H1 (cell line): ENCODE results near the gene SLC39A11. TPM values are rescaled to one million over a fixed set of nuclear protein-coding genes. Genes with fewer than 3 reads are reported as not detected.

ENCODE experiments used
- CTCF ChIA-PET: fragments of 300-600 bp; sonication (Branson Sonifier 250); formaldehyde crosslinking; loops from one replicate; lab custom pipeline; 2021; ENCODE audit not compliant: partially characterized antibody; lab: Charles Lee
- POLR2A ChIA-PET: fragments of 300-600 bp; sonication (Branson Sonifier 250); formaldehyde crosslinking; loops from one replicate; lab custom pipeline; 2021; ENCODE audit warnings: inconsistent platforms; ENCODE audit not compliant: partially characterized antibody; lab: Charles Lee
- DNase-seq, 2 experiments: peaks; one replicate each; pipeline versions ENCODE4 v3.0.0 to v3.0.0-alpha.2; 2010 to 2022; ENCODE audit warnings: low spot score in 2 of 2, low read depth in 1 of 2, mixed read lengths in 1 of 2
- FAIRE-seq: peaks from 2 replicates; lab custom pipeline; 2011; peaks lifted over from hg19 to GRCh38; lab: Jason Lieb, UNC
- H2AFZ ChIP-seq: 2 replicates; pipeline ENCODE4 v1.8.1; 2012; ENCODE audit warnings: low read length, inconsistent platforms
- H2AK5ac ChIP-seq: 2 replicates; pipeline ENCODE4 v1.6.1; 2013; ENCODE audit warnings: low read depth, low read length
- H2BK120ac ChIP-seq: replicated peaks from 2 replicates; pipeline ENCODE3; 2013; ENCODE audit warnings: low read depth, low read length, inconsistent platforms
- H2BK12ac ChIP-seq: 2 replicates; pipeline ENCODE4 v1.6.1; 2013; ENCODE audit warnings: low read depth, low read length
- H2BK15ac ChIP-seq: 2 replicates; pipeline ENCODE4 v1.6.1; 2013; ENCODE audit warnings: low read length
- H2BK20ac ChIP-seq: 2 replicates; pipeline ENCODE4 v1.6.1; 2013; ENCODE audit warnings: low read length
- H2BK5ac ChIP-seq: 2 replicates; pipeline ENCODE4 v1.6.1; 2013; ENCODE audit warnings: low read depth, low read length
- H3K14ac ChIP-seq: 2 replicates; pipeline ENCODE4 v1.6.1; 2013; ENCODE audit warnings: inconsistent platforms; ENCODE audit not compliant: insufficient read length
- H3K18ac ChIP-seq: 2 replicates; pipeline ENCODE4 v1.6.1; 2013; ENCODE audit warnings: low read length; ENCODE audit errors: extremely low read depth
- H3K23ac ChIP-seq: 2 replicates; pipeline ENCODE4 v1.6.1; 2013; ENCODE audit warnings: inconsistent platforms; ENCODE audit not compliant: insufficient read length
- H3K23me2 ChIP-seq: 2 replicates; pipeline ENCODE4 v1.6.1; 2013; ENCODE audit warnings: low read depth, low read length
- H3K27ac ChIP-seq: 2 replicates; pipeline ENCODE4 v1.6.1; 2011; ENCODE audit warnings: low read depth, low read length, inconsistent platforms
- H3K27me3 ChIP-seq, 4 experiments: replicated peaks in 1 of 4; 1 replicate in 1 of 4; 2 replicates in 3 of 4; pipeline versions ENCODE4 v1.6.1 to v1.8.1; 2011 to 2013; ENCODE audit warnings: low read length in 3 of 4, mild to moderate bottlenecking in 3 of 4, inconsistent platforms in 2 of 4, mixed read lengths in 2 of 4, moderate library complexity in 1 of 4; ENCODE audit not compliant: control insufficient read depth in 3 of 4, insufficient read depth in 3 of 4; ENCODE audit errors: extremely low read depth in 1 of 4
- H3K36me3 ChIP-seq, 4 experiments: 2 replicates each; pipeline versions ENCODE4 v1.6.1 to v1.8.1; 2011 to 2013; ENCODE audit warnings: mild to moderate bottlenecking in 4 of 4, low read length in 3 of 4, moderate library complexity in 2 of 4, control low read depth in 1 of 4, inconsistent platforms in 1 of 4; ENCODE audit not compliant: insufficient read depth in 4 of 4, control insufficient read depth in 2 of 4
- H3K4ac ChIP-seq: replicated peaks from 2 replicates; pipeline ENCODE3; 2013; ENCODE audit warnings: low read length, low read depth, mixed read lengths, inconsistent platforms; ENCODE audit not compliant: insufficient read length
- H3K4me1 ChIP-seq, 4 experiments: replicated peaks in 1 of 4; 1 replicate in 1 of 4; 2 replicates in 3 of 4; pipeline versions ENCODE4 v1.6.1 to v1.8.1; 2011 to 2013; ENCODE audit warnings: low read length in 3 of 4, inconsistent platforms in 2 of 4, mixed read lengths in 1 of 4; ENCODE audit not compliant: insufficient read depth in 4 of 4, control insufficient read depth in 3 of 4
- H3K4me2 ChIP-seq, 2 experiments: 2 replicates each; pipeline versions ENCODE4 v1.6.1 to v1.8.1; 2011 to 2013; ENCODE audit warnings: low read depth in 2 of 2, low read length in 2 of 2, control low read depth in 1 of 2, inconsistent platforms in 1 of 2, mild to moderate bottlenecking in 1 of 2; ENCODE audit not compliant: insufficient read depth in 1 of 2
- H3K4me3 ChIP-seq, 4 experiments: fragments of 200-600, 300-600 bp in 1 of 4; sonication (generic), shearing (Covaris generic), sonication (Bioruptor Twin) in 1 of 4; 2 replicates each; pipeline versions ENCODE4 v1.5.1 to v1.8.1; 2011 to 2016; ENCODE audit warnings: low read length in 4 of 4, low read depth in 3 of 4, control low read depth in 2 of 4, inconsistent platforms in 2 of 4, mild to moderate bottlenecking in 2 of 4, mixed read lengths in 1 of 4, moderate library complexity in 1 of 4; ENCODE audit not compliant: insufficient read depth in 2 of 4; ENCODE audit errors: extremely low read depth in 1 of 4
- H3K56ac ChIP-seq: replicated peaks from 2 replicates; pipeline ENCODE3; 2013; ENCODE audit warnings: low read depth, mild to moderate bottlenecking, mixed read lengths, low read length, inconsistent platforms; ENCODE audit not compliant: insufficient read length
- H3K79me1 ChIP-seq: 2 replicates; pipeline ENCODE4 v1.6.1; 2013; ENCODE audit warnings: low read depth, low read length, control low read depth
- H3K79me2 ChIP-seq, 2 experiments: 2 replicates each; pipeline versions ENCODE4 v1.6.1 to v1.8.1; 2012 to 2013; ENCODE audit warnings: low read length in 2 of 2, mild to moderate bottlenecking in 2 of 2, inconsistent platforms in 1 of 2; ENCODE audit not compliant: insufficient read depth in 2 of 2, control insufficient read depth in 1 of 2
- H3K9ac ChIP-seq, 4 experiments: replicated peaks in 1 of 4; 1 replicate in 1 of 4; 2 replicates in 3 of 4; pipeline versions ENCODE4 v1.6.1 to v1.8.1; 2011 to 2013; ENCODE audit warnings: low read depth in 3 of 4, low read length in 3 of 4, control low read depth in 2 of 4, mild to moderate bottlenecking in 2 of 4, moderate library complexity in 2 of 4, inconsistent platforms in 1 of 4; ENCODE audit errors: extremely low read depth in 1 of 4
- H3K9me3 ChIP-seq, 2 experiments: 2 replicates each; pipeline versions ENCODE4 v1.6.1 to v1.8.1; 2012 to 2013; ENCODE audit warnings: mild to moderate bottlenecking in 2 of 2, moderate library complexity in 2 of 2, control low read depth in 1 of 2, inconsistent platforms in 1 of 2, low read depth in 1 of 2, low read length in 1 of 2, mixed read lengths in 1 of 2; ENCODE audit not compliant: insufficient read depth in 2 of 2
- H4K20me1 ChIP-seq, 2 experiments: replicated peaks in 1 of 2; 2 replicates each; pipeline versions ENCODE3 to v1.8.1; 2011 to 2013; ENCODE audit warnings: inconsistent platforms in 2 of 2, low read length in 2 of 2, mild to moderate bottlenecking in 1 of 2; ENCODE audit not compliant: insufficient read depth in 2 of 2, control insufficient read depth in 1 of 2
- H4K5ac ChIP-seq: 2 replicates; pipeline ENCODE4 v1.6.1; 2013; ENCODE audit warnings: low read length, low read depth, mixed read lengths, inconsistent platforms; ENCODE audit not compliant: insufficient read length
- H4K8ac ChIP-seq: 2 replicates; pipeline ENCODE4 v1.8.0; 2013; ENCODE audit warnings: mild to moderate bottlenecking, moderate library complexity, low read length, inconsistent platforms; ENCODE audit not compliant: insufficient read depth; ENCODE audit errors: extremely low read depth
- H4K91ac ChIP-seq: replicated peaks from 2 replicates; pipeline ENCODE3; 2013; ENCODE audit warnings: low read length, mixed read lengths, inconsistent platforms; ENCODE audit not compliant: insufficient read length
- BACH1 ChIP-seq: IDR thresholded peaks from 2 replicates; pipeline ENCODE4 v1.6.1; 2012; ENCODE audit warnings: low read length, improper control_type of control experiment
- YY1 ChIP-seq: IDR thresholded peaks from 2 replicates; pipeline ENCODE4 v1.6.1; 2011; ENCODE audit warnings: low read depth, mild to moderate bottlenecking, low read length
- WGBS, 2 experiments: shearing (Covaris generic) in 1 of 2; methylation state at CpG; one replicate each; pipeline versions ENCODE4 v1.1.6 to v1.1.7; 2013 to 2015; ENCODE audit warnings: low lambda C conversion rate in 2 of 2, mixed read lengths in 2 of 2, inconsistent platforms in 1 of 2, low coverage in 1 of 2, missing lambda C conversion rate in 1 of 2; ENCODE audit not compliant: insufficient replicate concordance in 2 of 2, insufficient coverage in 1 of 2, insufficient read length in 1 of 2; ENCODE audit errors: extremely low coverage in 1 of 2, missing lambda C conversion rate in 1 of 2; 5-methylcytosine and 5-hydroxymethylcytosine counted together
- polyA plus RNA-seq, 7 experiments: library from polyadenylated mRNA; depleted of rRNA in 3 of 7; stranded (reverse) in 5 of 7; unstranded in 2 of 7; fragments of >200 nt in 5 of 7; fragments of 200-250 nt in 2 of 7; gene quantifications; 1 replicate in 5 of 7; 2 replicates in 1 of 7; 4 replicates in 1 of 7; pipeline versions ENCODE4 v1.2.1 to v1.2.3, GENCODE V29; 2011 to 2013; ENCODE audit warnings: missing spikeins in 2 of 7, mixed read lengths in 2 of 7
- total RNA-seq: library from RNA; stranded (reverse); fragmentation: NEBNext Ultra II Directional; extraction: Animal tissue kit (Norgen Biotek cat#: 25700); gene quantifications from 2 replicates; pipeline ENCODE4 v1.2.1, GENCODE V29; 2021
- TF ChIP-seq, protein P1 (sequence below), 3 experiments: IDR thresholded peaks; 1 replicate in 2 of 3; 2 replicates in 1 of 3; pipeline versions ENCODE4 v1.5.1 to v1.6.1; 2011; ENCODE audit warnings: low read length in 3 of 3, mild to moderate bottlenecking in 3 of 3, inconsistent platforms in 2 of 3, low read depth in 1 of 3, moderate library complexity in 1 of 3; ENCODE audit not compliant: insufficient read depth in 1 of 3; ENCODE audit errors: control extremely low read depth in 1 of 3

Gene SLC39A11
- total and polyA plus RNA-seq, 2 of the 8 experiments (the other 6 are each of a cell fraction or from before 2014, with no cell fraction given) = 12.2 to 19.6 TPM

DNA sequence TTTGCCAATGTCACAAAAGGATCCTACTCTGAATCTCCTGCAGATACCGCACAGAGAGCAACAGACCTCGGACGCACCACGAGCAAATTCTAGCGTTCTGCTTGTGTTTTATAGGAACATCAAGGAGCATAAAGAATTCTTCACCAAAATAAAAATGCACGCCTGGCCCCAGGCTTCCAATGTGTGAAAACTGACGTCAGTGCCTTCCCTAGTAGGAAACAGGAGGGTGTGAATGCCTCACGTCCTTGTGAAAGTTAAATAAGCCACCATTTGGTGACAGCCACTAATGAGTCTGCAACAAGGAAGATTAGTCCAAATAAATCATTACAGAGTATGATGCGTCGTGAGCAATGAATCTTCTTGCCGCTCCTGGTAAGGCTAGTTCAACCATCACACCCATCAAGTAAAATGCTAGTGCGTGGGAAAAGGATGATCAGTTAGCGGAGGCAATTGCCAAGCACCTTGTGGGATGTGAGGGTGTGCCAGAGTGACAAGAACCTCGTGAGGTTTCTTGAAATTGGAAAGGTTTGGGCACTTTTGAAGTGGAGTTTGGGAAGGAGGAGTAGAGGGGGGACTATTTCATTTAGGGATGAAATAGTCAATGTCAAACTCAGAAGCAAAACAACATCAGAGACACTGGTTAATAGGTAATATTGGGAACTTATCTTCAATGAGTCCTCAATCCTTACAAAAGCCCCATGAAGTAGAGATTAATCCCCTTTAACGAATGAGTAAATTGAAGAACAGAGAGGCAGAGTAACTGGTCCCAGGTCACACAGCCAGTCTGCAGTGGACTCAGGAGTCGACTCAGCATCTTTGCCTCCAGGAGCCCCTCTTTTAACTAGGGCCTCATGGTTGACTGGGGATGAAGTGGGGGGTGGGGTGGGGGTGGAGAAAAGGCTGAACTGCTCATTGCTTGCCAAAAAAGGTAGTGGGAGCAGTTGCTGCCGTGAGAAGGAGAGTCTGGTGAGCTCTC lies 238.8 kb downstream of the SLC39A11 start:
- no peak overlapping the region for H3K14ac ChIP-seq
- H2BK12ac ChIP-seq = no peak overlapping the region
- H3K4ac ChIP-seq = no peak overlapping the region
- H3K79me2 ChIP-seq = no peaks in the 10 kb centered on the region
- H3K9ac ChIP-seq = no peak overlapping the region
- WGBS, 2 experiments = 85% methylated on average over 17 of the region's 17 CpGs; no CpG with 5 or more reads in 1 of the 2 experiments
- no peaks in the 10 kb centered on the region for H3K79me1 ChIP-seq
- no peak overlapping the region for H3K23ac ChIP-seq
- H3K56ac ChIP-seq = no peak overlapping the region
- no peak overlapping the region for H4K5ac ChIP-seq
- H2AFZ ChIP-seq = no peak overlapping the region
- H3K4me3 ChIP-seq = no peak overlapping the region
- ChIA-PET POLR2A (no interaction called here), CTCF (no interaction called here)
- no peaks in the 10 kb centered on the region for H3K27me3 ChIP-seq
- H3K4me2 ChIP-seq = no peak overlapping the region
- H4K8ac ChIP-seq = no peak overlapping the region
- no peak overlapping the region for H2BK5ac ChIP-seq
- H3K27ac ChIP-seq = no peak overlapping the region
- DNase-seq (no peak), FAIRE-seq (no peak)
- peaks cover 0 to 4% (median 1%) of the 10 kb centered on the region in 4 experiments; a peak in 2 of 7 replicates for H3K4me1 ChIP-seq
- H2AK5ac ChIP-seq = no peak overlapping the region
- H3K36me3 ChIP-seq = no peaks in the 10 kb centered on the region
- no peak overlapping the region for H2BK20ac ChIP-seq
- H3K18ac ChIP-seq = no peak overlapping the region
- no peaks in the 10 kb centered on the region for H3K9me3 ChIP-seq
- H2BK15ac ChIP-seq = no peak overlapping the region
- H4K20me1 ChIP-seq = no peaks in the 10 kb centered on the region
- H3K23me2 ChIP-seq = no peaks in the 10 kb centered on the region
- H2BK120ac ChIP-seq = no peak overlapping the region
- H4K91ac ChIP-seq = no peak overlapping the region
- TF ChIP-seq YY1 (no peak), BACH1 (0 out of 2 replicates have a peak, but pooled peaks have one; percentile 37)
- TF ChIP-seq, protein P1, sequence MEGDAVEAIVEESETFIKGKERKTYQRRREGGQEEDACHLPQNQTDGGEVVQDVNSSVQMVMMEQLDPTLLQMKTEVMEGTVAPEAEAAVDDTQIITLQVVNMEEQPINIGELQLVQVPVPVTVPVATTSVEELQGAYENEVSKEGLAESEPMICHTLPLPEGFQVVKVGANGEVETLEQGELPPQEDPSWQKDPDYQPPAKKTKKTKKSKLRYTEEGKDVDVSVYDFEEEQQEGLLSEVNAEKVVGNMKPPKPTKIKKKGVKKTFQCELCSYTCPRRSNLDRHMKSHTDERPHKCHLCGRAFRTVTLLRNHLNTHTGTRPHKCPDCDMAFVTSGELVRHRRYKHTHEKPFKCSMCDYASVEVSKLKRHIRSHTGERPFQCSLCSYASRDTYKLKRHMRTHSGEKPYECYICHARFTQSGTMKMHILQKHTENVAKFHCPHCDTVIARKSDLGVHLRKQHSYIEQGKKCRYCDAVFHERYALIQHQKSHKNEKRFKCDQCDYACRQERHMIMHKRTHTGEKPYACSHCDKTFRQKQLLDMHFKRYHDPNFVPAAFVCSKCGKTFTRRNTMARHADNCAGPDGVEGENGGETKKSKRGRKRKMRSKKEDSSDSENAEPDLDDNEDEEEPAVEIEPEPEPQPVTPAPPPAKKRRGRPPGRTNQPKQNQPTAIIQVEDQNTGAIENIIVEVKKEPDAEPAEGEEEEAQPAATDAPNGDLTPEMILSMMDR (IDR thresholded peaks at IDR 0.05; ENCODE audit: control extremely low read depth in 1 of 3, insufficient read depth in 1 of 3, low read depth in 1 of 3, low read length in 3 of 3) = no peak
